GM21360 (cell line): ENCODE results near the gene ANTKMT.
"Not testable (repeated sequence)": the region's sequence is repeated elsewhere in the genome, so short reads cannot be mapped to it uniquely, and the experiment has no call there.

Experiments used
- ATAC-seq: cut with Tn5 transposase; IDR thresholded peaks from one replicate; pipeline ENCODE4 v1.9.1; 2021; ENCODE audit warnings: mild to moderate bottlenecking, moderate library complexity; ENCODE audit not compliant: unreplicated experiment

Gene ANTKMT

DNA sequence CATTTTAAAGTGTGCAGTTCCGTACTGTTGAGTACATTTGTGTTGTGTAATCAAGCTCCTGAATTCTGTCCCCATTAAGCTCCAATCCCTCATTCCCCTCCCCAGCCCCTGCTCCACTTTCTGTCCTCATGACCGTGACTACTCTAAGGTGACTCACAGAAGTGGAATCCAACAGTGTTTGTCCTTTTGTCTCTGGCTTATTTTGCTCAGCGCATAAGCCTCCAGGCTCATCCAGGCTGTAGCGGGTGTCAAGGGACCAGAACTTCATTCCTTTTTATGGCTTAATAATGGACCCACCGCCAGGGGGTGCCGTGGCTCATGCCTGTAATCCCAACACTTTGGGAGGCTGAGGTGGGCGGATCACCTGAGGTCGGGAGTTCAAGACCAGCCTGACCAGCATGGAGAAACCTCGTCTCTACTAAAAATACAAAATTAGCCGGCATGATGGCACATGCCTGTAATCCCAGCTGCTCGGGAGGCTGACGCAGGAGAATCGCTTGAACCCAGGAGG is 8.2 kb upstream of the ANTKMT start:
- not testable (repeated sequence) for ATAC-seq

DNA sequence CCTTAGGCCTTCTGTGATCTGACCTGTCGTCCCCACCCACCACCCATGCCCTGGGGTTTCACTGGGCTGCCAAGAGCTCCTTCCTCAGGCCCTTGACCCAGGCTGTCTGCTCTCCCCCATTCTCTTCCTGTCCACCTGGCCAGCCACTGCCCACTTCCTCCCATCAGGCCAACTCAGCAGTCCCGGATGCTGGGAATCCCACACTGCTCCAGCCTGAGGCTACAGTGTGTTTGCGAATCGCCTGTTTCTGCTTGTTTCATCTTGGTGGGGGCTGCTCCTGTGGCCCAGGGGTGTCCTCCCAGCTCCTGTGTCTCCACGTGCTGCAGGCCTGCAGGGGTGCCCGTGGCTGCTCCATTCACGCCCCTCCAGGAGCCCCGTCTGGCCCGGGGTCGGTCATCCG is 6.9 kb upstream of the ANTKMT start:
- no peak for ATAC-seq

DNA sequence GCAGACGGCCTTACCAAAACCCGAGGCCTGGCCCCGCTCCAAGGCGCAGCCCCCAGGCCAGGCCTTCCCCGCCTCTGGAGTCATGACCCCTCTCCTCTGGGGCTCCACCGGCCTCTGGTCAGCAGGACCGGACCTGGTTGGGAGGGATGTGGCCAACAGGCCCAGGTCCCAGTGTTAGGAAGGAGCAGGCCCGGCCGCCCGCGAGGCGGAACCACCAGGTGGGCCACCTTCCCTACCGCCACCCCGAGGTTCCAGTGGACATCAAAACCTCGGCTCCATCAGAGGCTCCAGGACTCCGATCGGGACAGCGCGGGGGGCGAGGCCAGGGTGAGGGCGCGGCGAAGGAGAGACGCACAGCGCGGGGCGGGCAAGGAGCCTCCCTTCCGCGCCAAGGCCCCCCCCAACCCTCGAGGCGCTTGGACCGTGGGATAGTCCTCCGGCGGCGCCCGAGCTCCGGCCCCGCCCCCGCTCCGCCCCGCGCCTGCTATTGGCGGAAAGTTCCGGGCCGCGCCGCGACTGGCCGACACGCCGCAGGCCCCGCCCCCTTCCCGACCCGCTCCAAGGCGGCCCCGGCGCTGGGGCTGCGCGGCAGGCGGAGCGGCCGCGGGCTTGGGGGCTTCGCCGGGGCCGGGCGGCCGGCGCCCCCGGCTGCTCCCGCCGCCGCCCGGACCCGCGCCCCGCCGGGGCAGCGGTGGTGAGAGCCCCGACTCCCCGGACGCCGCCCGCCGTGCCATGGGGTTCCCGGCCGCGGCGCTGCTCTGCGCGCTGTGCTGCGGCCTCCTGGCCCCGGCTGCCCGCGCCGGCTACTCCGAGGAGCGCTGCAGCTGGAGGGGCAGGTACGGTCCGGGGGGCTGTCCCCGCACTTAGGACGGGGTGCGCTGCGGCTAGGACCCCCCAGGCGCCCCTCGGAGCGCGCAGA is 6.1 kb upstream of the ANTKMT start, which contains the start of gene METRN:
TSS of gene METRN (plus strand) at position 561 of the 919 bp plus-strand sequence. CDS start at position 733, 172 bp downstream.
- ATAC-seq = no peak

DNA sequence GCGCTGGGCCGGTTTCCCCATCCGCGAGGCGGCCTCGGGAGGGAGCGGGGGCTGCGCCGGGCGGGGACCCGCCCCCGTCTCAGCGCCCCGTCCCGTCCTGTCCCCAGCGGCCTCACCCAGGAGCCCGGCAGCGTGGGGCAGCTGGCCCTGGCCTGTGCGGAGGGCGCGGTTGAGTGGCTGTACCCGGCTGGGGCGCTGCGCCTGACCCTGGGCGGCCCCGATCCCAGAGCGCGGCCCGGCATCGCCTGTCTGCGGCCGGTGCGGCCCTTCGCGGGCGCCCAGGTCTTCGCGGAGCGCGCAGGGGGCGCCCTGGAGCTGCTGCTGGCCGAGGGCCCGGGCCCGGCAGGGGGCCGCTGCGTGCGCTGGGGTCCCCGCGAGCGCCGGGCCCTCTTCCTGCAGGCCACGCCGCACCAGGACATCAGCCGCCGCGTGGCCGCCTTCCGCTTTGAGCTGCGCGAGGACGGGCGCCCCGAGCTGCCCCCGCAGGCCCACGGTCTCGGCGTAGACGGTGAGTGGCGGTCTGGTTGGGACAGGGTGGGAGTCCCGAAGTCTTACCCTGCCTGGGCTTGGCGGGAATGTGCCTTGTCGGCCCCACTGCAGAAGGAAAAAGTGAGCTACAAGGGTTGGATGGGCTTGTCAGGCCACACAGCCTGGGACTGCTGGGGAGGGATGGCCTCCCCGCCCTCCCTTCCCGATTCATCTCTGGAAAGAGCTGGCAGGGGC is 5.3 kb upstream of the ANTKMT start:
- no peak for ATAC-seq

DNA sequence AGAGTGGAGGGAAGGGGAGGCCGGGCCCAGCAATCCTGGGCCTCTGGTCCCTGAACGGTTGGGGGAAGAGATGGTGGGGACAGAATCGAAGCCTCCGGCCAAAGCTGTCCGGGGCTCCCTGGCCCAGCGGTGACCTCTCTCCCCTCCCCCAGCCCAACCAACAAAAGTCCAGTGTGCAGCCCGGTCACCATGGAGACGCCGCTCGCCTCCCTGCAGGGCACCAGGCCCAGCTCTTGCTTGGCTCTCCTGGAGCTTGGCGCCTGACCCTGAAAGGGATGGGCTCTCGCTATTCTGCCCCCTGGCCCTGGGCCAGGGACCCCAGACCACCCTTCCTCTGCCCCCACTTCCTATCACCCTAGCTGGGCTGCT is 4.8 kb upstream of the ANTKMT start:
- ATAC-seq = no peak

DNA sequence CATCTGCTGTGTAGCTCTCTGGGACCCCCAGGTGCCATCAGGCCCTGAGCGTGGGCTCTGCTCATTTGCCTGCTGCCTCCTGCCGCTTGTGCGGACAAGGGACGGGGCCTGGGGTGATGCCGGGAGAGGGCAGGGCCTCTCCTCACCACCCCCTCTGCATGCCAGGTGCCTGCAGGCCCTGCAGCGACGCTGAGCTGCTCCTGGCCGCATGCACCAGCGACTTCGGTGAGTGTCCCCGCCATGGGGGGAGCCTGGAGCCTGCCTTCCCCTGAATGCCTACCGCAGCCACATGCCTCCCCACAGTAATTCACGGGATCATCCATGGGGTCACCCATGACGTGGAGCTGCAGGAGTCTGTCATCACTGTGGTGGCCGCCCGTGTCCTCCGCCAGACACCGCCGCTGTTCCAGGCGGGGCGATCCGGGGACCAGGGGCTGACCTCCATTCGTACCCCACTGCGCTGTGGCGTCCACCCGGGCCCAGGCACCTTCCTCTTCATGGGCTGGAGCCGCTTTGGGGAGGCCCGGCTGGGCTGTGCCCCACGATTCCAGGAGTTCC is 4.1 kb upstream of the ANTKMT start:
- ATAC-seq = no peak

DNA sequence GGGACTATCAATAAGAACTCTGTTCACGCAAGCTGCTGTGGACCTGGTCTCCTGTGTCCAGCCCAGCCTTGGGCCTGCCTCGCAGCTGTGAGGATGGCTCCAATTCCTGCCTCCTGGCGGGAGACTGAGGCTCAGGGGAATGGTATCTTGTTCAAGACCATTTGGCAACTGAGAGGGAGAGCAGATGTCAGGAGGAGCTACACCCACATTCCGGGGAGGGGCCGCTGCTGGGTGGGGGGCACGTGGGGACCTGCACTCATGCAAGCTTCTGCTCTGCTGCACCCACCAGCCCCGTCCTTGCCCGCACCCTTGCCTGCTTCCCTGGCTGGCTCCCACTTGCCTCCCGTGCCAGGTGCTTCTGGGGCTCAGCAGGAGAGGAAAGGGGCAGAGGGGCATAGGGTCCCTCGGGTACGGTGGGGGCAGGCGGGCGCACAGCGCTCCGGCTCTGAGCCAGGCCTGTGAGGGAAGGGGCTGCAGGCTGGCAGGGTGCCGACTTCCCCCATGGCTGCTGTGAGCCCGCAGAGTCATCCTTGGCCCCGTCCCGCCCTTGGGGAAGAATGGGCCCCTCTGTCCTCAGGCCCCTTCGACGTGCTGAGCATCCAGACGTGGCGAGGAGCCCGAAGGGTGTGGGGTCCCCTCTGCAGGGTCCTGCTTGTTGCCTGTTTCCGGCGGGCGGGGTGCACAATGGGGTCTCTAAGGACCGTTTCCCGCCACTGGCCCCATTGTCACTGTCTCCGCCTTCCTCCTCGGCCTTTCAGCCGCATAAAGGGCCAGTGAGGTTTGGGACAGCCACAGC is 3.3 kb upstream of the ANTKMT start:
- no peak for ATAC-seq

DNA sequence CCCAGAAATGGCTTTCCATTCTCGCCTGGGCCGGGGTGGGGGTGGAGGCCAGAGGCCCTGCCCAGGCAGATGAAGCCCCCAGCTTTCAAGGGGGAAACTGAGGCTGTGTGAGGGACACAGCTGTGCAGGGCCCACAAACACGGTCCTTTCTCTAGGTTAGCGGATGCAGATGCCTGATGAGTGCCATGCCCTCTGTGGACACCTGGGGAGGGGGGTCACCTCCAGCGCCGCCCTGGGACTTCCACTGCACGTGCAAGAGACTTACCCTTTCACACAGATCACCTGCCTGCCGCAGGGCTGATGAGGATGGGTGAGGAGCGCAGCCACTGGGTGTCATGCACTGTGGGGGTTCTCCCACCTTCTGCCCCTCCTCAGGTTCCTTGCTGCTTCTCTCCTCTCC is 2.6 kb upstream of the ANTKMT start:
- ATAC-seq = no peak

DNA sequence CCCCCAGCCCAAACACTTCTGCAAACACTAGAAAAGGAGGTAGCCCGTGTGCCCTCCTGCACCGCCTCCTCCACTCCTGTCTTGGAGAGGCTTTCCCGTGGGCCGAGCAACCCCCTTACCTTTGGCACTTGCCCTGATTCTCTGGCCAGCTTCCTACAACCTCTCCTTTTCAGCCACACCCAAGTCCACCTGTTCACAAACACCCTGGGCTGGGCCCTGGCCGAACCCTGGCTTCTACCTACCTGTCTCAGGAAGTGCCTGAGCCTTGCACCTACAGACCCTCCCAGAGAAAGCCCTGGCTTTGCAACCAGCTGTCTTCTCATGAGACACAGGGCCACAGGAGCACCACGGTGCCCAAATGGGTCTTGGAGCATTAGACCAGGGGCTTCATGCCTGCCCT is 2.0 kb upstream of the ANTKMT start:
- ATAC-seq = no peak

DNA sequence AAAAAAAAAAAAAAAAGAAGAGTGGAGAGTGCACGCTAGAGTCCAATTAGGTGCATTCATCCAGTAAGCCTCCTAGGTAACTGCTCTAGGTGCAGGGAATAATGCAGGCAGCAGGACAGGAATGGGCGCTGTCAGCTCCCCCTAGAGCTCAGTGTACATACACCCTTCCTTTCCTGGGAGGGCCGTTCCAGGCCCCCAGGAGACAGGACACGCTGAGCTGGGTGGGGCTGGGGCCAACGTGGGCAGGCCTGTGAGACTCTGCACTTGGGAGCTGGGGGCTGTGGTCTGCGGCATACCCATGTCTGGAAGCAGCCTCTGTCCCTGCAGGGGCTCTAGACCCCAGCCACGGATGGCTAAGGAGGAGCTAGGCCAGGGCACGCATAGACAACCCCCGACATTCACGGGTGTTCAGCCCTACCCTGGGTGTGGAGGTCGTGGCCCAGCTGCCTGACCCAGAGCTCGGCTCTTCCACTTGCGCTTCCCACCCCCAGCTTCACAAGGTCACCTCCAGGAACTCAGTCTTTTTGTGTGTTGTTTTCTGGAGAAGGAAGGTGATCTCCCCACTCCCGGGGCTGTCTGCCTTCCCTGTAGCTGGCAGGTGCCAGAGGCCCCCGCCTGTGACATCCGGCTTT is 1.0 kb upstream of the ANTKMT start:
- no peak for ATAC-seq

DNA sequence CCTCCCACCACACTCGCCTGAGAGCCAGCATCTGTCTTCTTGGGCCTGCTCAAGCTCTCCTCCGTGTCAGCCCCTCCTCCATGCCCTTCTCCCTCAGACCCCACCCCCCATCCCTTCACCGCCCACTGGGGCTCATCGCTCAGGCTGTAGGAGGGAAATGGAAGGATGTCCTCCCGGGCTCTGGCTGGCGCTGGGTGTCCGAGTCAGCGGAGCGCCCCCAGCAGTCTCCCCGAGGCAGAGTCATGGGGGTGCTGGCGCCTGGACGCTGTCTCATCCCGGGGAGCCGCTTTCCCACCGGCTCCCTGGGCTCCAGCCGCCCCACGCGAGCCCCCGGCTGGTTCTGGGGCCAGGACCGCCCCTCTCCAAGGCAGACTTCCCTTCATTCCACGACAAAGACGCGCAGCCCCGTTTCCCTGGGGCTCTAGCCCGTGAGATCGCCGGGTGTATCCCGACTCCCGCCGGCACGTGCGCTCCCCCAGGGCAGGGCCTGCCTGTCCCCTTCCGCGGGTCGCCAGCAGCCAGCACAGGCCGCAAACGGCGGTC is 428 bp upstream of the ANTKMT start:
- ATAC-seq = peak; percentile 23

DNA sequence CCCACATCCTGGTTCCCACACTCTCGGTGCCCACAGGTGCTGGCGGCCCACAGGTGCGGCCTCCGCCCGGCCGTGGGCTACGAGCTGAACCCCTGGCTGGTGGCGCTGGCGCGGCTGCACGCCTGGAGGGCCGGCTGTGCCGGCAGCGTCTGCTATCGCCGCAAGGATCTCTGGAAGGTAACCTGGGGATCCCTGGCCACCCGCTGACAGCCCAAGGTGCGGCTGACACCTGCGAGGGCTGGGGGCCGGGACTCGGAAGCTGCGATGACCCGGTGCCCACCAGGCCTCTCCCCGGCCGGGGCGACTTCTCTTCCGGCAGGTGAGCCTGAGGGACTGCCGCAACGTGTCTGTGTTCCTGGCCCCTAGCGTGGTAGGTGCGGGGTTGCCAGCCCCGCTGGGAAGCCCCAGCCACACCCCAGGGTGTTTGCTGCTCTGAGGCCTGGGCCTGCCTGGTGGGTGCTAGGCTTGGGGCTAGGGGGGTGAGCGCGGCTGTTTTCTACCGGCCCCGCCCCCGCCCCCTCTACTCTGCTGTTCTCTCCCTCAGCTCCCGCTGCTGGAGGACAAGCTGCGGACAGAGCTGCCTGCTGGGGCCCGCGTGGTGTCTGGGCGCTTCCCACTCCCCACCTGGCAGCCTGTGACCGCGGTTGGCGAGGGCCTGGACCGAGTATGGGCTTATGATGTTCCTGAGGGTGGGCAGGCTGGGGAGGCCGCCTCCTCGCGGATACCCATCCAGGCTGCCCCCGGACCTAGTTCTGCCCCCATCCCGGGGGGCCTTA is 1.0 kb downstream of the ANTKMT start:
- ATAC-seq = no peak

DNA sequence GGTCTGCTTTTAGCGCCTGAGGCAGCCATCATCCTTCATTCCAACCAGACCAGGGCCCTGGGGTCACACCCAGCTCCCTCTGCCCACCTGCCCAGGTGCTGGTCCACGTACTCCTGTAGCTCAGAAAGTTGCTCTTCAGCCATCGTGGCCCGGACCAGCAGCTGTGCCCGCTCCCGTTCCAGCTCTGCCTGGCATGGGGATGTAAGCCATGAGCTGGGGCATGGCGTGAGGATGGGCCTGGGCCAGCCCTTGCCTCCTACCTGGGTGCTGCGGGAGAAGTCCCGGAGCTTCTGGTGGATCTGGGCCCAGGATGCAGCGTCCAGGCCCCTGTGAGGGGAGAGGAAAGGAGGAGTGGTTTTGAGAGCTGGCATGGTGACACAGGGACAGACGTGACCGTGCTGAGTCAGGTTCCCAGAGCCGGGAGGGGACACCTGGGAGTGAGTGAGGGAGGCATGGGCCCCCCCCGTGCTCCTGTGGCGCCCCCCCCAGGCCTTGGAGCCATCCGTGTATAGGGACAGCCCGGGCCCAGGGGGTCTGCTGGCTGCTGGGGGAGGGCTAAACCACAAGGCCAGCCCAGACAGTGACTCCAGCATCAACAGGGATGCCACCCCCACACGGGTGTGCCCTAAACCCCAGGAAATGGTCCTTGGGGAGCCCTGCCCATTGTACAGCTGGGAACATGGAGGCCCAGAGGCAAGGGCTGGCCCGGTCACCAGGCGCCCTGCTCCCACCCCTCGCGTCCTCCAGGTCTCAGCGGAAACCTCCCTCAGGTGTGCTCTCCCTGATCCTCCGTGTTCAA is 2.1 kb downstream of the ANTKMT start:
- ATAC-seq = no peak

DNA sequence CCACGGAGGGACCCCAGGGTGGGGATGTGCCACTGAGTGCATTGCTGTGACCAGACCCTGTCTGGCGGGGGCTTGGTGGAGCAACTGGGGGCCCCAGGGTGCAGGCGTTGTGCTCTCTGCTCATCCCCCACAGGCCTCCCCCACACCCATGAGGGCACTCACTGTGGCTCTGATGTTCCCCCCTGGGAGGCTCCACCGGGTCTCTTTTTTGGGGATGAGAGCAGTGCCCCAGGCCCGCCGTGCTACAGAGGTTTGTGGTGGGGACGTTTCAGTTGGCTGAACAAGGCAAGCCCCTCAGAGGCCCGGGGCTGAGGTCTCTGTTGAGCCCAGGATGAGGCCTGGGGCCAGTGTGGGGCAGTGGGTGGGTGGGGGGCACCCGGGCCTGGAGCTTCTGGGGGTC is 2.7 kb downstream of the ANTKMT start:
- no peak for ATAC-seq

DNA sequence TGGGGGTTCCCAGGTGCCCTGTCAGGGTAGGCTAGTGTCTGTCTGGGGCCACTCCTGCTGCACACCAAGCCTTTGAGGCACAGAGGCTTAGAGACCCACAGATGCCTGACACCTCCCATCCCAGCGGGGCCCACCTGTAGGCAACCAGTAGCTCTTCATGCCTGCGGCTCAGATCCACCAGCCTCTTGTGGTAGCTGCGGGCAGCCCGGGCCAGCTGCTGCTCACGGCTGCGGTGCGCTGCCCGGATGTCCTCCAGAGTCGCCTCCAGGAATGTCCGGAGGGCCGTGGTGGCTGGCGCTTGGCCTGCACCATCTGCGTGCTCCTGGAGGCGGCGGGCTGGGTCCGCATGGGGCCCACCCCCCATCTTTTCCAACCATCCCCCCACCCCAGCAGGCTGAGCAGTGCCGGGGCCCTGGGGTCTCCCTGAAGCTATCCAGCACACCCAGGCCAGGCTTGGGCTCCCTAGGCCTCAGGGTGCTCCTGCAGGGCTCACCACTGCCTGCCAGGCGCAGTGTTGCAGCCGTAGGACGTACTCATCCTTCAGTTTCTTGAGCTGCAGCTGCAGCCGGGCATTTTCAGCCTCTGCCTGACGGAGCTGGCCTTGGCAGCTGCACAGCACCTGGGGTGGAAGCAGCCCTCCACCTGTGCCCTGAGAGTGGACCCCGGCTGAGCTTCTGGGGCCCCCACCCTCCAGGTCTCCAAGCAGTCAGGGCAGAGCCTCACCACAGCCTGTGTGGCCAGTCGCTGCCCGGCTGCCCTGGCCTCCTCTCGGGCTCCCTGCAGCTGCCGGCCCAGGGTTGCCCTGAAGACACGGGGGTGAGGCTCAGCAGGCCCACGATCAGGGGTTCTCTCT is 3.5 kb downstream of the ANTKMT start:
- ATAC-seq = no peak

DNA sequence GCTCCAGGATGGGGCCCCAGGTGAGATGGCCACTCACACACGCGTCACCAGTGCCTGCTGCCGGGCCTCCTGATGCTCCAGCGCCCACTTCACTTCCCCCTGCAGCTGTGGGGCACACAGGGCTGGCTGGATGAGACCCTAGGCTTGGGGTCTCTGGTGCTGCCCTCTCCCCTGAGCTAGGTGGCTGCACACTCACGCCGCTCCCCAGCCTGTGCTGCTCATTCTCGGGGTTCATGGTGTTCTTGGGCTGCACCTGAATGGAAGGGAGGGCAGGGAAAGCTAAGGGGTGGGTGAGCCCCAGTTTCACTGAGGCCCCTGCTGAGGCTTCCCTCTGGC is 4.1 kb downstream of the ANTKMT start:
- no peak for ATAC-seq

DNA sequence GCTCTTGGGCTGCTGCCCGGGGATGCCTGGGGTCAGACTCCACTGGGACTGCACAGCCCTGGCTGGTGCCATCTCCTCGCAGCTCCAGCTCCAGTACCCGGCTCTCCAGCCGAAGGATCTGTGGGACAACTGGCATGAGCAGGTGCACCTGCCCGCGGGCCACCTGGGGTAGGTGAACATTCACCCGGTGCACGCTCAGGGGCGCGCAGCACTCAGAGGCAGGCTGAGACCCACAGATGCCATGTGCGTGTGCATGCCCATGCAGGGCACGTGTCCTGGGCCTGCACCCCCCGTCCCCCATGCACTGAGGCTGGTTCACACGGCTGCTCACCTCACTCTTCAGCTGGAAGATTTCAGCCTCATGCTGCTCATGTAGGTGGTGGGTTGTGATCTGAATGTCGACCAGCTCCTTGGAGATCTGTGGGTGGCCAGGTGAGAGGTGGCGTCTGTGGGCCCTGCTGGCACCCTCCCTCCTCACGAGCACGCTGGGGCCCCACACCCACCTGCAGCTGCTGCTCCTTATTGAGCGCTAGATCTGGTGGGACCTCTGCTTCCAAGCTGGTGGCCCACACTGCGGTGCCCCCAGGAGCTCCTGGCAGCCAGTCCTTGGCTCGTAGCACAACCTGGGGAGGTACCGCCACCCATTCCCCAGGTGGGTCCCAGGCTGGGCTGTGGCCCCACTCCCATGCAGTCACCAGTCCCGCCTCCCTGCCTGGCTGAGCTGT is 4.7 kb downstream of the ANTKMT start:
- ATAC-seq = no peak
